Neural cell (in vitro differentiated cells): ENCODE results near the gene TFF2.

Experiments
- CTCF ChIP-seq: fragments of 450-650 bp; IDR thresholded peaks from 2 replicates; pipeline ENCODE4 v1.5.1; 2014; ENCODE audit warnings: antibody characterized with exemption, mild to moderate bottlenecking, moderate library complexity; ENCODE audit not compliant: poor library complexity, severe bottlenecking
- EP300 ChIP-seq: fragments of 450-650 bp; conservative IDR thresholded peaks from 2 replicates; pipeline ENCODE4 v1.6.1; 2014; ENCODE audit warnings: antibody characterized with exemption, mild to moderate bottlenecking, moderate library complexity; ENCODE audit not compliant: poor library complexity, severe bottlenecking
- EZH2 ChIP-seq: fragments of 200-600, 300-800 bp; shearing (Covaris generic), sonication (generic); IDR thresholded peaks from 2 replicates; pipeline ENCODE4 v1.6.1; 2014; ENCODE audit warnings: antibody characterized with exemption, low read length, borderline replicate concordance, mild to moderate bottlenecking; ENCODE audit not compliant: insufficient read depth, poor library complexity, severe bottlenecking
- MXI1 ChIP-seq: fragments of 450-650 bp; conservative IDR thresholded peaks from 2 replicates; pipeline ENCODE4 v1.6.1; 2014; ENCODE audit warnings: antibody characterized with exemption, mild to moderate bottlenecking; ENCODE audit not compliant: poor library complexity, severe bottlenecking
- POLR2AphosphoS5 ChIP-seq: IDR thresholded peaks from 2 replicates; pipeline ENCODE4 v1.6.1; 2012
- RAD21 ChIP-seq: fragments of 450-650 bp; conservative IDR thresholded peaks from 2 replicates; pipeline ENCODE4 v1.6.1; 2014; ENCODE audit warnings: antibody characterized with exemption, mild to moderate bottlenecking, moderate library complexity
- REST ChIP-seq: IDR thresholded peaks from 2 replicates; pipeline ENCODE4 v1.6.1; 2012; ENCODE audit warnings: borderline replicate concordance
- SMC3 ChIP-seq: fragments of 450-650 bp; conservative IDR thresholded peaks from 2 replicates; pipeline ENCODE4 v1.6.1; 2014; ENCODE audit warnings: antibody characterized with exemption, mild to moderate bottlenecking, moderate library complexity; ENCODE audit not compliant: poor library complexity

GRCh38 chr21:42377211-42377950 lies 26.6 kb upstream of the TFF2 start:
- TF ChIP-seq CTCF: no peak
- TF ChIP-seq EP300: no peak
- no peak for TF ChIP-seq SMC3
- TF ChIP-seq POLR2AphosphoS5: no peak
- TF ChIP-seq EZH2: no peak
- TF ChIP-seq RAD21: no peak
- no peak for TF ChIP-seq REST
- no peak for TF ChIP-seq MXI1
